Stomach smooth muscle (tissue), 2 donors: ENCODE results near the gene ZNF277.
"Not testable (repeated sequence)": the region's sequence is repeated elsewhere in the genome, so short reads cannot be mapped to it uniquely, and the experiment has no call there.

Experiments used
- H3K27ac ChIP-seq: one replicate; pipeline ENCODE4 v1.7.0; 2013; ENCODE audit warnings: mild to moderate bottlenecking, low read length, inconsistent platforms
- H3K27me3 ChIP-seq, 2 donors: one replicate each; pipeline ENCODE4 v1.7.0; 2013; ENCODE audit warnings: low read length in 2 of 2; ENCODE audit not compliant: insufficient read depth in 2 of 2, control insufficient read depth in 1 of 2
- H3K36me3 ChIP-seq, 2 donors: one replicate each; pipeline ENCODE4 v1.7.0; 2013; ENCODE audit warnings: low read length in 2 of 2; ENCODE audit not compliant: control insufficient read depth in 2 of 2, insufficient read depth in 2 of 2
- H3K4me1 ChIP-seq: one replicate; pipeline ENCODE4 v1.7.0; 2013; ENCODE audit warnings: low read length; ENCODE audit not compliant: control insufficient read depth, insufficient read depth
- H3K4me3 ChIP-seq, 2 donors: one replicate each; pipeline ENCODE4 v1.7.0; 2013; ENCODE audit warnings: low read length in 2 of 2
- H3K9ac ChIP-seq, 2 donors: one replicate each; pipeline ENCODE4 v1.7.0; 2013; ENCODE audit warnings: low read length in 2 of 2, mild to moderate bottlenecking in 1 of 2
- H3K9me3 ChIP-seq, 2 donors: one replicate each; pipeline ENCODE4 v1.7.0; 2013; ENCODE audit warnings: low read length in 2 of 2; ENCODE audit not compliant: control insufficient read depth in 2 of 2
- donor health status: healthy.
- donor health status: Pancreatic carcinoma.

ZNF277 gene

DNA sequence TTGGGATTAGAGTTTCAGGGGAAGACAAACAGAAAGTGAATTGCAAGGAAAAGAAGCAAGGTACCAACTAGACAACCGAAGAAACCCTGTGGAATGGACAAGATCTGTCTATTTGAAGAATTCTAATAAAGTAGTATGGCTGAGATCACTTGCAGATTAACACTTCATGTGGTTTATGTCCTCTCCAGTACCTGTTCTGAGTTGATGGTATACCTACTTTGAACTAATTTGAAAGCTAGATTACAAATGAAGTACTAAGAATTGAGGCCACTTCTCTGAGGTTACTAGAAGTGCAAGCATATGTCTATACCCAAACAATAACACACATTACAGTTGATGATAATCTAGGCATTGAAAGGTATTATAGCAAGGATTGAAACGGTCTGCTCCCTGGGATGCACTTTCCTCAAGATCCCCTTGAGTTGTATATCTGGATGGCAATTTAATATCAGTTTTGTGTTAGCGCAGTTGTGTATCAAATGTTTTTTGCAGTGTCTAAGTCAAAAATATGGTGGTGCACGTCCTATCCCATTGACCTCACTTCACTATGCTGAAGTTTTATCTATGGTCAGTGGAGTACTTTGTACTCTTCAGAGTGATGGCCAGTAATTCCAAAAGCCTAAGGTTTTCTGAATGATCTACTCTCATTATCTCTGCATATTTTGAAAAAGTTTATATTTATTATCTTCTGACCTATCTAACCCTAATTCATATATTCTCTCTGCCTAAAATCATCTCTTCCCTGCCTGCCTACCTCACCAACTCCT is 25.9 kb downstream of the ZNF277 start:
- H3K36me3 ChIP-seq = no peaks in the 10 kb centered on the region
- H3K9me3 ChIP-seq = no peaks in the 10 kb centered on the region
- H3K4me3 ChIP-seq = no peak overlapping the region
- H3K4me1 ChIP-seq = no peaks in the 10 kb centered on the region
- H3K9ac ChIP-seq = no peak overlapping the region
- H3K27me3 ChIP-seq = no peaks in the 10 kb centered on the region
- no peak overlapping the region for H3K27ac ChIP-seq

DNA sequence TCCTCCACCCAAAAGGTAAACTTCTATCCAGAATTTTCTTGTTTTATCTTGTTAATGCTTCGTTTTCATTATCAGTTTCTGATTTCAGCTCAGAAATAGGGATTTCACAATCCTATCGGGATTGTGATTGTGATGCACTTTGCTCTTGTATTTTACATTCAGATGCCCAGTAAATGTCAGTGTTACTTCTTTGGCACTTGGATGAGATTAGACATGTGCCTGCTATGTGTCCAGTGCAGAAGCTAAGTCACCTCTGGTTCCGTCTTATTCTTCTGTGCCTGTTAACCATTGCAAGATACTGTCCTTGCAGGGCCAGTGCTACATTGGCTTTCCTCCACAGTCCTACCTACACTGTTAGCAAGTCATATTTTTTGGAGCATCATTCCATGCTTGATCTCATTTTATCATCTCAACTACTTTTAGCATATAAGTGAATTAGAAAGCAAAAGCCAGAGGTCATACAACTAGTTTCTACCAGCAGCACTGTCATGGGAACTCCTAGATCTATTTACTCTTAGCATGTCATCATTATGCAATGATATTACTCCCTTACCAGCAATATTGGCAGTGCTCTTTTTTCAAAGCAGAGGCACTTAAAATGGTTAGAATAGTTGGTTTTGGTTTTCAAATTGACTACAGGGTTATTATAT is 26.7 kb downstream of the ZNF277 start:
- H3K36me3 ChIP-seq = no peaks in the 10 kb centered on the region
- H3K9ac ChIP-seq = no peak overlapping the region
- H3K27ac ChIP-seq = no peak overlapping the region
- H3K4me1 ChIP-seq = no peaks in the 10 kb centered on the region
- no peaks in the 10 kb centered on the region for H3K27me3 ChIP-seq
- no peak overlapping the region for H3K4me3 ChIP-seq
- H3K9me3 ChIP-seq = no peaks in the 10 kb centered on the region

DNA sequence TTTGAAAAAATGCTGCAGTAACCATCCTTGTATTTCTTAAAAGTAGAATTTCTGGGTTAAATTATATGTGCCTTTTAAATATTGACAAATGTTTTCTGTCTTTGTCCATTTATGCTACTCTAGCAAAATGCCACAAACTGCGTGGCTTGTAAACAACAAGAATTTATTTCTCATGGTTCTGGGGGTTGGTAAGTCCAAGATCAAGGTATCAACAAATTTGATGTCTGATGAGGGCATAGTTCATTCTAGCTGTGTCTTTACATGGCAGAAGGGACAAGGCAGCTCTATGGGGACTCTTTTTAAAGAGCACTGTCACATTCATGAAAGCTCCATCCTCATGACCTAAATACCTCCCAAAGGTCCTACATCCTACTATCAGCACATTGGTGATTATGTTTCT is 27.7 kb downstream of the ZNF277 start:
- no peak overlapping the region for H3K4me3 ChIP-seq
- no peak overlapping the region for H3K9ac ChIP-seq
- H3K27me3 ChIP-seq = no peaks in the 10 kb centered on the region
- H3K4me1 ChIP-seq = no peaks in the 10 kb centered on the region
- H3K9me3 ChIP-seq = no peaks in the 10 kb centered on the region
- no peak overlapping the region for H3K27ac ChIP-seq
- no peaks in the 10 kb centered on the region for H3K36me3 ChIP-seq

DNA sequence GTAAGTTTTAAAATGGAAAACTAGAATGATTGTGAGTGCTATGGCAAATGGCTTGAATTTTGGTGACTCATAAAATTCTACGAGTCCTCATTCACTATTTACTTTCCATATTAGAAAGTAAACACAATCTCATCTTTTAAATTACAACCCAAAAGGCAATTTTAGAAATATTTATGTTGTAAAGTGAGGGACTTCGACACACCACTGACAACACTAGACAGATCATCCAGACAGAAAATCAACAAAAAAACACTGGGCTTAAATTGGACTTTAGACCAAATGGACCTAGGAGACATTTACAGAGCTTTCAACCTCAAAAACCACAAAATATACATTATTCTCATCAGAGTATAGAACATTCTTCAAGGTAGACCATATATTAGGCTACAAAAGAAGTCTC is 30.1 kb downstream of the ZNF277 start:
- Histone ChIP-seq H3K36me3 (no peaks in the 10 kb centered on the region), H3K9ac (no peak overlapping the region), H3K27ac (no peak overlapping the region), H3K4me1 (no peaks in the 10 kb centered on the region), H3K9me3 (no peaks in the 10 kb centered on the region), H3K4me3 (no peak overlapping the region), H3K27me3 (no peaks in the 10 kb centered on the region)

DNA sequence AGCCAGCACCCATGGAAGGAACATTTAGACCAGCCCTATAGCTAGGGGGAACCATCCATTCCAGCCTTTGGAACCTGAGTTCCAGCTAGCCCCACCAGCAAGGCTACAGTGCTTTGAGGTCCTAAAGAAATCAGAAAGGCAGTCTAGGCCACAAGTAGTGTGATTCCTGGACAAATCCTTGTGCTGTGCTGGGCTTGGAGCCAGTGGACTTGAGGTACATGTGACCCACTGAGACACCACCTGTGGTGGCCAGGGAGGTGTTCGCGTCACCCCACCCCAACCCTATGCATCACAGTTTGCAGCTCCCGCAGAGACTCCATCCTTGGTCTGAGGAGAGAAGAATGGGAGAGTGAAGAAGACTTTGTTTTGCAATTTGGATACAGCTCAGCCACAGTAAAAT is 31.8 kb downstream of the ZNF277 start:
- Histone ChIP-seq H3K9ac (no peak overlapping the region), H3K36me3 (no peaks in the 10 kb centered on the region), H3K4me3 (no peak overlapping the region), H3K9me3 (no peaks in the 10 kb centered on the region), H3K27me3 (no peaks in the 10 kb centered on the region), H3K27ac (no peak overlapping the region), H3K4me1 (no peaks in the 10 kb centered on the region)

DNA sequence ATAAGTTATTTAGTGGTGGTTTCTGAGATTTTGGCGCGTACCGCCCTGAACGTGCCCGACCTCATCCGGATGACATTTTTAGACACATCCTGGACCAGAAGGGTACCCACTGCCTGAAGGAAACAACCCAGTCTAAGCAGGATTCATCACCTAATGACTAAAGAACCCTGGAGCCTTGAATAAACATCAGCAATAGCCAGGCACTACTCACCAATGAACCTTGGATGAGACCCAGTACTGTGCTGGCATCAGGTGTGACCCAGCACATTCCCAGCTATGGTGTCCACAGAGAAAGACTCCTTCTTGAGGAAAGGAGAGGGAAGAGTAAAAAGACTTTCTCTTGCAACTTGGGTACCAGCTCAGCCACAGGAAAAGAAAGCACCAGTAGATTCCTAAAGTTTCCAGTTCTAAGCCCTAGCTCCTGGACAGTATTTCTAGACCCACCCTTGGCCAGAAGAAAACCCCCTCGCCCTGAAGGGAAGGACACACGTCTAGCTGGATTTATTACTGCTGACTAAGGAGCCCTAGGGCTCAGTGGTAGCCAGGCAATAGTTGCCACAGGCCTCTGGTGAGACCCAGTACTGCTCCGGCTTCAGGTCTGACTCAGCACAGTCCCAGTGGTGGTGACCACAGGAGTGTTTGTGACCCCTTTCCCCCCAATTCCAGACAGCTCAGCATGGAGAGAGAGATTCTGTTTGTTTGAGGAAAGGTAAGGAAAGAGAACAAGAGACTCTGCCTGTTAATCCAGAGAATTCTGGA is 32.5 kb downstream of the ZNF277 start:
- H3K9ac ChIP-seq = no peak overlapping the region

DNA sequence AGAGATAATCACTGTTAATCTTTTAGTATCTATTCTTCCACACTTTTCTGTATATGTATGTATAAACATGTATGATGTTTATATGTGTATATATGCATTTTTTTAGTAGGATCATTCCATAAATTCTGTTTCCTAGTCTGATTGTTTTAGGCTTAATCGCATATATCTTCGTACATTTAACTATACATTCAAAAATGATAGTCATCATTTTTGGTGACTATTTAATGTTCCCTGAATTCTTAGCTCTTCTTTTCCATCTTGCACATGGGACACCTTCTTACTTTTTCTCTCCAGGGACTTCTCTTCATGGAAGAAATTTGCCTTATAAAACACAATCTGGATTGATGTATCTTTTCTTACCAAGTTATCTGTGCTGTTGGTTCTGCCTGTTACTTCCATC is 42.1 kb downstream of the ZNF277 start:
- no peak overlapping the region for H3K4me3 ChIP-seq
- no peaks in the 10 kb centered on the region for H3K36me3 ChIP-seq
- no peaks in the 10 kb centered on the region for H3K27me3 ChIP-seq

More for the DNA sequence above, 32.5 kb downstream of the ZNF277 start:
- Histone ChIP-seq H3K27me3 (no peaks in the 10 kb centered on the region), H3K4me1 (no peaks in the 10 kb centered on the region), H3K9me3 (no peaks in the 10 kb centered on the region), H3K4me3 (no peak overlapping the region), H3K27ac (no peak overlapping the region), H3K36me3 (no peaks in the 10 kb centered on the region)

DNA sequence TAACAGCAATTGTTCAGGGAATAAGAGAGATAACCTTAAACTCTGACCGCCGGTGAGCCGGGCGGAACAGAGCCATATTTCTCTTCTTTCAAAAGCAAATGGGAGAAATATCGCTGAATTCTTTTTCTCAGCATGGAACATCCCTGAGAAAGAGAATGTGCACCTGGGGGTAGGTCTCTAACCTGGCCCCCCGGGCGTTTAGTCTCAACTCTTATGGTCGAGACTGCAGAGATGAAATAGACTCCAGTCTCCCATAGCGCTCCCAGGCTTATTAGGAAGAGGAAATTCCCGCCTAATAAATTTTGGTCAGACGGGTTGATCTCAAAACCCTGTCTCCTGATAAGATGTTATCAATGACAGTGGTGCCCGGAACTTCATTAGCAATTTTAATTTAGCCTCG is 43.5 kb downstream of the ZNF277 start:
- H3K9ac ChIP-seq, H3K4me1 ChIP-seq, H3K27ac ChIP-seq, H3K27me3 ChIP-seq, H3K4me3 ChIP-seq, H3K9me3 ChIP-seq, H3K36me3 ChIP-seq: not testable (repeated sequence)

More for the DNA sequence above, 42.1 kb downstream of the ZNF277 start:
- Histone ChIP-seq H3K27ac (no peak overlapping the region), H3K4me1 (no peaks in the 10 kb centered on the region), H3K9me3 (no peaks in the 10 kb centered on the region), H3K9ac (no peak overlapping the region)

DNA sequence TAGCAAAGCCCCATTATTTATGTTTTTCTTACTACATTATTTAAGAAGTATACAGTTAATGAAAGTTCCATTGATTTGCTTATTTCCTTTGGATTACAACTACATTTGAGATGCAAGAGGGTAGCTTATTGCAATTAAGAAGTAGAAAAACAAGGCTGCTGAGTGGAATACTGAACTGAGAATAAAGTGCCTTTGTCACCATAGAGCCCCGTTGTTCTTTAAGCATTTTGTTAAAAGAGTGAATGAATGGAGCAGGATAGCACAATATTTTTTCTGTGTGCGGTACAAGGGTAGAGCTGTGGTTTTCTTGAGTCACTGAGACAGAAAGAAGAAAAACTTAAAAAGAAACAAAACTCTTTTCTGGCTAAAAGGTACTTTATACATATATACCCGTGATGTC is 45.6 kb downstream of the ZNF277 start:
- H3K36me3 ChIP-seq = no peaks in the 10 kb centered on the region
- H3K9me3 ChIP-seq = no peaks in the 10 kb centered on the region
- no peak overlapping the region for H3K4me3 ChIP-seq
- no peak overlapping the region for H3K9ac ChIP-seq
- H3K27ac ChIP-seq = no peak overlapping the region
- no peaks in the 10 kb centered on the region for H3K4me1 ChIP-seq
- H3K27me3 ChIP-seq = no peaks in the 10 kb centered on the region

DNA sequence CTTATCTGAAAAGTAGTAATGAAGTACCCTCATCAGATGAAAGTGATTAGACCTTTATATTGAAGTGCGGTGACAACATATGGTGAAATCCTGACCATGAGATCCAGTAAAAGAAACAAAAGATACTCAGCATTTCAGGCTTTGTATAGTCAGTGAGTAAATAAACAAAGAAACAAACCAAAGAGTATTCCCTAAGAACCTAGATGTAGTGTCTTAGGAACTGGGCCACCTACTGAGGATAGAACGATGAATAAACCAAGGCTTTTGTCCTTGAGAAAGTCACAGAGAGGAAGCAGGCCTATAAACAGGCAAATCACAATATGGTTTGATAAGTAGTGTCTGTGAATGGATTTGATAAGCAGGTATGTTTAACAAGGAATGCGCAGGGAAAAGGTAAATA is 46.2 kb downstream of the ZNF277 start:
- no peak overlapping the region for H3K4me3 ChIP-seq
- H3K9ac ChIP-seq = no peak overlapping the region
- H3K9me3 ChIP-seq = no peaks in the 10 kb centered on the region
- H3K36me3 ChIP-seq = no peaks in the 10 kb centered on the region
- H3K27ac ChIP-seq = no peak overlapping the region
- no peaks in the 10 kb centered on the region for H3K4me1 ChIP-seq
- no peaks in the 10 kb centered on the region for H3K27me3 ChIP-seq

DNA sequence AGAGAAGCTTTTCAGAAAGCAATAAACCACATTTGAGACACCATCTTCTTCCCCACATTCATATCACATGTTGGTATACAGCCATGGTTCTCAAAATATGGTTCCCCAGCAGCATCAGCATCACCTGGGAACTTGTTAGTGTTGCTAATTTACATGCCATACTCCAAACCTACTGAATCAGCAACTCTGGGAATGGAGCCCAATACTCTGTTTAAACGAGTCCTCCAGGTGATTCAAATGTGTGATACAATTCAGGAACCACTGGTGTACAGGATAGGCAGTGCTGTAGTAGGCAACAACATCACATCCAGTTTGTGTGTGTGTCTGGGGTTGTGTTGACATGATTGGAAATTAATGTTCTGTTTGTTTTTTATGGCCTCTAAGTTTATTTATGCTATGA is 47.7 kb downstream of the ZNF277 start:
- no peak overlapping the region for H3K4me3 ChIP-seq
- no peak overlapping the region for H3K9ac ChIP-seq
- no peaks in the 10 kb centered on the region for H3K27me3 ChIP-seq
- H3K4me1 ChIP-seq = no peaks in the 10 kb centered on the region
- H3K36me3 ChIP-seq = no peaks in the 10 kb centered on the region
- no peak overlapping the region for H3K27ac ChIP-seq
- H3K9me3 ChIP-seq = no peaks in the 10 kb centered on the region
